T-helper 22 cell (primary cell): Measurements from ENCODE around the gene COQ3.

Experiments
- DNase-seq: peaks from one replicate; pipeline ENCODE4 v3.0.0-alpha.2; 2020; ENCODE audit warnings: low read depth

COQ3 gene, protein sequence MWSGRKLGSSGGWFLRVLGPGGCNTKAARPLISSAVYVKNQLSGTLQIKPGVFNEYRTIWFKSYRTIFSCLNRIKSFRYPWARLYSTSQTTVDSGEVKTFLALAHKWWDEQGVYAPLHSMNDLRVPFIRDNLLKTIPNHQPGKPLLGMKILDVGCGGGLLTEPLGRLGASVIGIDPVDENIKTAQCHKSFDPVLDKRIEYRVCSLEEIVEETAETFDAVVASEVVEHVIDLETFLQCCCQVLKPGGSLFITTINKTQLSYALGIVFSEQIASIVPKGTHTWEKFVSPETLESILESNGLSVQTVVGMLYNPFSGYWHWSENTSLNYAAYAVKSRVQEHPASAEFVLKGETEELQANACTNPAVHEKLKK

GRCh38 chr6:99393698-99394531 is at the start of gene COQ3:
Gene COQ3 (minus strand): TSS chr6:99394195. CDS start chr6:99394179, 16 bp downstream.
- DNase-seq: peak; percentile 32

GRCh38 chr6:99434702-99435530 is 40.9 kb upstream of the COQ3 start:
- no peak for DNase-seq

GRCh38 chr6:99432877-99433276 is 38.9 kb upstream of the COQ3 start:
- DNase-seq: no peak

DNA sequence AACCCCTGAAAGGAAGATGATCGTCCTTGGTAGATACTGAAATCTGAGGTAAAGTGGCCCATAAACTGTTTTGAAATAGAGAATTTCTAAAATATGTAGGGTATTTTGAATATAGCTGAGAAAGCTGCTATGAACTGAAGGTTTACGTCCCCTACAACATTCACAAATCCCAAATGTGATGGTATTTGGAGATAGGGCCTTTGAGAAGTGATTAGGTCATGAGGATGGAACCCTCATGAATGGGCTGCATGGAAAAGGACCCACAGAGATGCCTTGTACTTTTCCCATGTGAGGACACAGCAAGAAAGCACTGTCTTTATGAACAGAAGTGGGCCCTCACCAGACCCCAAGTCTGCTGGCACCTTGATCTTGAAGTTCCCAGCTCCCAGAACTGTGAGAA is 37.9 kb upstream of the COQ3 start:
- DNase-seq: no peak

GRCh38 chr6:99427988-99428387 is 34.0 kb upstream of the COQ3 start:
- no peak for DNase-seq

DNA sequence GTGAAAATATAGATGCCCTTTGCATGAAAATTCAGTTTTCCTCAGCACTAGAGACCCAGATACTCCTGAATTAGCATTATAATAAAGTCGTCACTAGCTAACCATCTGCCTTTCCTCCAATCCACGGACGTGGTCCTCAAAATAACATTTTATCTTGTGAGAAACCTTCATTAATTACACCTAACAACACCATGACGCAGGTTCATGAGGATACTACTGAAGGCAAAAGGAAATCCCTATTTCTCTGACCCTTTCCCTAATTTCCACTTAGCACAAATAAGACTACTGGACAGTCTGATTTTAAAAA is 32.4 kb upstream of the COQ3 start:
- DNase-seq: no peak

GRCh38 chr6:99425647-99426450 is 31.9 kb upstream of the COQ3 start:
- DNase-seq: peak; percentile 31

GRCh38 chr6:99424761-99425646 is 31.0 kb upstream of the COQ3 start, which contains the start of gene PNISR:
Gene PNISR (minus strand): TSS chr6:99425308. CDS start chr6:99414659, 10,649 bp downstream.
- DNase-seq: peak; percentile 86

DNA sequence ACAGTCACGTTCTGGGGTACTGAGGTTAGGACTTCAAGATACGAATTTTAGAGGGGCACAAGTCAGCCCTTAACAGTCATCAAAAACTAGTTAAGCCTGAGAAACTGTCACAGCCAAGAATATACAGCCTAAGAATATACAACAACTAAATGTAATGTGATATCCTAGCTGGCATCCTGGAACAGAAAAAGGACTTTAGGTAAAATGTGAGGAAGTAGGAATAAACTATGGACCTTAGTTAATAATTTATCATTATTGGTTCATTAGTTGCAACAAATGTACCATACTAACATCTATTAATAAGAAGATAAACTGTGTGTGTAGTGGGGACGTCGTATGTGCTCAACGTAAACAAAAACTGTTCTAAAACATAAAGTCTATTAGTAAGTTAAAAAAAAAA is 30.0 kb upstream of the COQ3 start:
- no peak for DNase-seq

GRCh38 chr6:99422912-99423311 is 28.9 kb upstream of the COQ3 start:
- DNase-seq: no peak

DNA sequence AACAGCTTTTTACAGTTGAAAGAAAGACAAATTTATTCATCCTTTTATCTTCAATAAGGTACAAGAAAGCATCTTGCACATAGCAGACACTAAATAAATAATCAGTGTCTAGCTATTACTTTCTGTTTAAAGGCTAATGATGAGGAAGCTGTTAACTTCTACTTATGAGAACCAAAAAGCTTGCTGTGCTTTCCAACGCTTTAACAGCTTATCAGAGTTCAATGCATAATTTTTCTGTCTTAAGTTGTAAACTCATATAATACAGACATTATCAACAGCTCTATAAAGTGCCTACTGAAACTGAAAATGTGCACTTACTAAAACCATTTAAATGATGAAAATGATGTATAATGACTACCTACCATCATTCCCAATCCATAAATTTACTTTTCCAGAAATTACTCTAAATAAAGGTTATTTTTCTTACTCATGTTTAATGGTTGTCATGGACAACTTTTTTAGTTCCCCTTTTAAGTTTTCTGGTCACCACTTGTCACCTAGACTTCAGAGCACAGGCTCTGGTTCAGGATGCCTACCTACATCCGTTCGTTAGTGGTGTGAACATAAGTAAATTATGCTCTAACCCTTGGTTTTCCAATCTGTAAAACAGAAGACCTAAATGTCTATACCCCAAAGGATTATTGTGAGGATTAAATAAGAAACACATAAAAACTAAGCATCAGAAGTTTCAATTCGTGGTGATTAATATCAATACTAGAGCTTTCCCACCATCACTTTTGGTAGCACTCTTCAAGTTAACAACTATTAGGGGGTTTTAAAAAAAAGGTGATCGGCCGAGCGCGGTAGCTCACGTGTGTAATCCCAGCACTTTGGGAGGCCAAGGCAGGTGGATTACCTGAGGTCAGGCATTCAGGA is 23.1 kb upstream of the COQ3 start:
- no peak for DNase-seq

DNA sequence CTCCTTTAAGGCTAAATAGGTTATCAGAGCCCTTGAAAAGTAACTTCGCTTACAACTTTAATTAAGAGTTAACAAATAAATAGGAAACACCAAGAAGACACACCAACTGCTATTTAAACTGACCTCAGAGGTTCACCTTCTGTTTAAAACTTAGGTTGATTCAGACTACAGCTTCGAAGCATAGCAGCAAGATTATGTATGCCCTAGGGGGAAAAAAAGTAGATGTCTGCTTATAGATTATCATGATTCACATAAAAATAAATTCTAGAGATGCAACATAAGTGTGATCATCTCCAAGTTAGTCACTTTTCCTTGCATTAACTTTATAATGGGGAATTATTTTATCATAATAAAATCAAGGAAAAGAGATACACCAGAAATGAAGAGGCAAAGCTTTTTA is 22.2 kb upstream of the COQ3 start:
- no peak for DNase-seq

DNA sequence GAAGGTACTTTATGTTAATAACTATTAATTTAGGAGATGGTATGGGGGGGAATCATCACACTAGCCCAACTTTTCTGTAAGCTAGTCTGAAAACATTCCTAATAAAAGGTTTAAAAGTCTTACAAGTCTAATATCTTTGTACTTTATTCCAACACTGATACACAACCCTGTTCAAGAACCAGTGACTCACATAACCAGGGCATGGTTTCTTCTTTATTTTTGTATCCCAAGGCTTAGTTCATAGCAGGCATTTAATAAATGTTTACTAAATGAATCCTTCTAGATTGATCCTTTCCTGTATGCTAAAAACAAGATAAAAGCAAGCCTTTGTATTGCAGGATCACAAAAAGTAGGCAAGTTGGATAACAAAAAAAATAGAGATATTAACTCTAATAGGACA is 21.5 kb upstream of the COQ3 start:
- DNase-seq: no peak

- no peak for DNase-seq
Measured at GRCh38 chr6:99412065-99412464, 18.1 kb upstream of the COQ3 start.

DNA sequence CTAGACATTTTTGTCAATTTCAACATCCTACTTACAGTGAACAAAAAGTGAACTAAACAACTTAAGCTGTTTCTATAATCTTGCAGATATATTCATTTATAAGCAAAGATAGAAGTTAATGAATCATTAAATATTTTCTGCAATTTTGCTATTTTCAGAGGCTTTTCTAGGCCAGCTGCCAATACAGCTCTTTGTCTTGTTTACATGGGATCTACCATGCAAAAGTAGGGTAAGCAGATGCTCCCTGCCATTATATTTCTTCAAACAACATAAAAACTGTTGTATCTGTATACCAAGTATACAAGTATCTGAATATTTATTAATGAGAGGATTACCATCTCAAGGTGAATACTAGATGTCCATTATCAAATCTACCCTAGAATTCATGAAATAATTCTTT is 15.7 kb upstream of the COQ3 start:
- no peak for DNase-seq

GRCh38 chr6:99407076-99407475 is 13.1 kb upstream of the COQ3 start:
- DNase-seq: no peak

GRCh38 chr6:99402448-99402847 is 8.5 kb upstream of the COQ3 start:
- no peak for DNase-seq

- DNase-seq: no peak
Measured at GRCh38 chr6:99397287-99397686, 3.3 kb upstream of the COQ3 start.

- no peak for DNase-seq
Measured at GRCh38 chr6:99393366-99393697, 663 bp downstream of the COQ3 start.

- no peak for DNase-seq
Measured at GRCh38 chr6:99390896-99391295, 3.1 kb downstream of the COQ3 start.
